ENCODE data around the gene ANKRD55.

- no peak for TF ChIP-seq CTCF (conservative IDR thresholded peaks at IDR 0.05 in 1 of 2, IDR thresholded peaks at IDR 0.05 in 1 of 2; ENCODE audit: low read depth in 1 of 2, low read length in 2 of 2)
- TF ChIP-seq EZH2 (IDR thresholded peaks at IDR 0.05; ENCODE audit: low read length, missing control alignments), result no peak
These were observed 139.2 kb downstream of the ANKRD55 start for GRCh38 chr5:56093970-56094369.

Data from fibroblast of lung (primary cell).